Activated T-helper 1 cell treated with anti-CD3 and anti-CD28 coated beads, Interleukin-2, amount 50 U/mL, for 16 hours (primary cell): ENCODE results near the gene ABLIM2.

Experiments
- DNase-seq, 2 donors: peaks; one replicate each; pipeline ENCODE4 v3.0.0-alpha.2; 2020; ENCODE audit warnings: low read depth in 1 of 2, low spot score in 1 of 2

Gene ABLIM2

GRCh38 chr4:8009710-8010511 lies 148.7 kb downstream of the ABLIM2 start:
- no peak for DNase-seq

GRCh38 chr4:8009097-8009496 lies 149.5 kb downstream of the ABLIM2 start:
- DNase-seq, result no peak

- no peak for DNase-seq
Measured at GRCh38 chr4:8008391-8008790, 150.2 kb downstream of the ABLIM2 start.

GRCh38 chr4:8007581-8007980 lies 151.0 kb downstream of the ABLIM2 start:
- DNase-seq, result no peak

GRCh38 chr4:8006471-8006870 lies 152.1 kb downstream of the ABLIM2 start:
- no peak for DNase-seq

- no peak for DNase-seq
Measured at GRCh38 chr4:8005814-8006215, 152.8 kb downstream of the ABLIM2 start.

- DNase-seq, result no peak
Measured at GRCh38 chr4:8005033-8005808, 153.4 kb downstream of the ABLIM2 start.

- no peak for DNase-seq
Measured at GRCh38 chr4:8004066-8004465, 154.5 kb downstream of the ABLIM2 start.

- no peak for DNase-seq
Measured at GRCh38 chr4:8002525-8003309, 155.9 kb downstream of the ABLIM2 start.

- DNase-seq, result no peak
Measured at GRCh38 chr4:8001564-8002355, 156.9 kb downstream of the ABLIM2 start.

GRCh38 chr4:8000721-8001491 lies 157.7 kb downstream of the ABLIM2 start:
- DNase-seq, result no peak

- DNase-seq, result no peak
Measured at GRCh38 chr4:8000247-8000646, 158.4 kb downstream of the ABLIM2 start.

- no peak for DNase-seq
Measured at GRCh38 chr4:7999695-8000094, 158.9 kb downstream of the ABLIM2 start.

GRCh38 chr4:7999279-7999678 lies 159.3 kb downstream of the ABLIM2 start:
- no peak for DNase-seq

GRCh38 chr4:7998447-7998846 lies 160.2 kb downstream of the ABLIM2 start:
- DNase-seq, result no peak

- no peak for DNase-seq
Measured at GRCh38 chr4:7995866-7996265, 162.7 kb downstream of the ABLIM2 start.

- DNase-seq, result no peak
Measured at GRCh38 chr4:7995135-7995534, 163.5 kb downstream of the ABLIM2 start.

GRCh38 chr4:7993671-7994070 lies 164.9 kb downstream of the ABLIM2 start:
- DNase-seq, result no peak

- no peak for DNase-seq
Measured at GRCh38 chr4:7992846-7993245, 165.8 kb downstream of the ABLIM2 start.

GRCh38 chr4:7990807-7991459 lies 167.7 kb downstream of the ABLIM2 start:
- no peak for DNase-seq
